Duodenal mucosa (tissue), 2 donors: ENCODE data around the gene PVALB.

Experiments
- H3K27ac ChIP-seq: one replicate; pipeline ENCODE4 v1.7.0; 2013; ENCODE audit warnings: low read depth, low read length
- H3K27me3 ChIP-seq, 2 donors: one replicate each; pipeline ENCODE4 v1.7.0; 2013; ENCODE audit warnings: low read length in 2 of 2, control low read depth in 1 of 2; ENCODE audit not compliant: insufficient read depth in 2 of 2, control insufficient read depth in 1 of 2
- H3K36me3 ChIP-seq, 2 donors: one replicate each; pipeline ENCODE4 v1.7.0; 2013; ENCODE audit warnings: low read length in 2 of 2, control low read depth in 1 of 2; ENCODE audit not compliant: insufficient read depth in 2 of 2, control insufficient read depth in 1 of 2
- H3K4me1 ChIP-seq, 2 donors: one replicate each; pipeline ENCODE4 v1.7.0; 2013; ENCODE audit warnings: low read length in 2 of 2, control low read depth in 1 of 2; ENCODE audit not compliant: insufficient read depth in 2 of 2, control insufficient read depth in 1 of 2
- H3K4me3 ChIP-seq, 2 donors: one replicate each; pipeline ENCODE4 v1.7.0; 2013; ENCODE audit warnings: low read length in 2 of 2, low read depth in 1 of 2
- H3K9ac ChIP-seq, 2 donors: one replicate each; pipeline ENCODE4 v1.7.0; 2013; ENCODE audit warnings: low read length in 2 of 2, low read depth in 1 of 2
- H3K9me3 ChIP-seq, 2 donors: one replicate each; pipeline ENCODE4 v1.7.0; 2013; ENCODE audit warnings: low read length in 2 of 2, control low read depth in 1 of 2; ENCODE audit not compliant: control insufficient read depth in 1 of 2

The PVALB gene

DNA sequence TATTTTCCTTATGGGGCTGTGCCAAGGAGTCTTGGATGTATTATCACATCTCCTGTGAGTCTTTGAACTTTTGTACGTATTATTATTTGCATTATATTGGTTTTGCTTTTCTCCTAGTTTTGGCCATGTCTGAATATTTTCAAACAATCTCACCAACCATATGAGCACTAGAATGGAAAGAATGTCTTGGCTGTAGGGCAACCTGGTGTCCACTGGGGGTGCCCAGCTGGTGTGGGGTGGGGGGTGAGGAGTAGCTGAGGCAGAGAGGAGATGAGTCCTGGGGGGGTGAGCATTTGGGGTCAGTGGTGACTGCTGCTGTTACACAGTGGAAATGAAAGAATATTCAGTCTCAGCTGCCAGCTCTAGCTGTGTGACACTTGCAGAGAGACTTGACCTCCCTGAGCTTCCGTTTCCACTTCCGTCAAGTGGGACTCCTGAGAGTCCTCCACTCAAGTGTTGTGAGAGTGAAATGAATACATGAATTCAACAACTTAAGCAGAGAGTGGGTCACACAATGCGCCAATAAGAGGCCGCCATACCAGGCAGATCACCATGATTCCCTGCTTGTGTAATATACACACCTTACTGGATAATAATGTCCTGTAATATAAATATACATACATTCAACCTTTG is 12.7 kb upstream of the PVALB start:
- Histone ChIP-seq H3K27me3 (peaks cover 0 to 7% of the 10 kb centered on the region in 2 donors), H3K9ac (no peak overlapping the region), H3K36me3 (no peaks in the 10 kb centered on the region), H3K4me3 (no peak overlapping the region), H3K9me3 (no peaks in the 10 kb centered on the region), H3K4me1 (no peaks in the 10 kb centered on the region), H3K27ac (no peak overlapping the region)

DNA sequence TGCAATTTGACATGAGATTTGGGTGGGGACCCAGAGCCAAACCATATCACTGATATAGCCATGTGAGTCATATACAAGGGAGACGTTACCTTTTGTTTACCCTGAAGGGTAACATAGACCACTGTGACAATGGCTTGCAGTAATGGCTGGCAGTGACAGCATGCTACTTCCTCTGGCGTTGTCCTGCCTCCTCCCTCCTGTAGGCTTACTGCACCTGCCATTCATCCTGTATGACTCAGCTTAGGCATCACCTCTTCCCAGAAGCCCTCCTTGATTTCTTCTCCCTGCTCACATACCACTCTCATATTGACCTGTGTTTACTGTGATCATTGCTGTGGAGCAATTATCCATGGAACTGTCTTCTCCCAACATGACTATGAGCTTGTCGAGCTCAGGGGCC is 12.0 kb upstream of the PVALB start:
- H3K9me3 ChIP-seq, result no peaks in the 10 kb centered on the region
- H3K9ac ChIP-seq, result no peak overlapping the region
- H3K27me3 ChIP-seq, result peaks cover 0 to 7% of the 10 kb centered on the region in 2 donors
- H3K36me3 ChIP-seq, result no peaks in the 10 kb centered on the region
- H3K4me3 ChIP-seq, result no peak overlapping the region
- no peak overlapping the region for H3K27ac ChIP-seq
- H3K4me1 ChIP-seq, result no peaks in the 10 kb centered on the region

DNA sequence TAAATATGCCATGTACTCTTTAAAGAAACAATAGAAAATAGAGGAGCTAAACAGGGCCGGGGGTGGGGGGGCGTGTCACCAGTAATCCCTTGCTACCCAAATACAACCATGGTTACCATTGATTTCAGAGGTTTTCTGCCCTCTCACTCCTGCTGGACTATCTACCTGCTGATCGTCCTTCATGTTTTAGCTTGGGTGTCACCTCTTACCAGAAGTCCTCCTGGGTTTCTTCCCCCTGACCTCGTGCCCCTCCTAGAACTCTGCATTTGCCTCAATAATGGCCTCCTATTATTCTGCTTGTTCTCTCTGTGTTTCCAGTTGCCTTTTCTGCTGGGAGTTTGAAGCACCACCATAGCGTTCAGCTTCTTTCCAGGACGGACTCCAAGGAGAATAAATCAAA is 9.4 kb upstream of the PVALB start:
- H3K9ac ChIP-seq, result no peak overlapping the region
- H3K27me3 ChIP-seq, result peaks cover 0 to 7% of the 10 kb centered on the region in 2 donors
- no peak overlapping the region for H3K27ac ChIP-seq
- no peaks in the 10 kb centered on the region for H3K36me3 ChIP-seq
- H3K4me3 ChIP-seq, result no peak overlapping the region
- H3K9me3 ChIP-seq, result no peaks in the 10 kb centered on the region
- no peaks in the 10 kb centered on the region for H3K4me1 ChIP-seq

DNA sequence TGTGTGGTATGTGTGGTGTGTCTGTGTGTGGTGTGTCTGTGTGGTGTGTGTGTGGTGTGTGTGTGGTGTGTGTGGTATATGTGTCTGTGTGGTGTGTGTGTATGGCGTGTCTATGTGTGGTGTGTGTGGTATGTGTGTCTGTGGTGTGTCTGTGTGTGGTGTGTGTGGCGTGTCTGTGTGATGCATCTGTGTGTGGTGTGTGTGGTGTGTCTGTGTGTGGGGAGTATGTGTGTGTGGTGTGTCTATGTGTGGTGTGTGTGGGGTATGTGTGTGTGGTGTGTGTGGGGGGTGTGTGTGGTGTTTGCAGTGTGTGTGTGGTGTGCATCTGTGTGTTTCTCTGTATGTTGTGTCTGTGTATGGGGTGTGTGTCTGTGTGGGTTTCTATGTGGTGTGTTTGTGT is 7.8 kb upstream of the PVALB start:
- Histone ChIP-seq H3K27ac (no peak overlapping the region), H3K9ac (no peak overlapping the region), H3K27me3 (peaks cover 0 to 10% of the 10 kb centered on the region in 2 donors), H3K4me3 (no peak overlapping the region), H3K9me3 (no peaks in the 10 kb centered on the region), H3K4me1 (no peaks in the 10 kb centered on the region), H3K36me3 (no peaks in the 10 kb centered on the region)

DNA sequence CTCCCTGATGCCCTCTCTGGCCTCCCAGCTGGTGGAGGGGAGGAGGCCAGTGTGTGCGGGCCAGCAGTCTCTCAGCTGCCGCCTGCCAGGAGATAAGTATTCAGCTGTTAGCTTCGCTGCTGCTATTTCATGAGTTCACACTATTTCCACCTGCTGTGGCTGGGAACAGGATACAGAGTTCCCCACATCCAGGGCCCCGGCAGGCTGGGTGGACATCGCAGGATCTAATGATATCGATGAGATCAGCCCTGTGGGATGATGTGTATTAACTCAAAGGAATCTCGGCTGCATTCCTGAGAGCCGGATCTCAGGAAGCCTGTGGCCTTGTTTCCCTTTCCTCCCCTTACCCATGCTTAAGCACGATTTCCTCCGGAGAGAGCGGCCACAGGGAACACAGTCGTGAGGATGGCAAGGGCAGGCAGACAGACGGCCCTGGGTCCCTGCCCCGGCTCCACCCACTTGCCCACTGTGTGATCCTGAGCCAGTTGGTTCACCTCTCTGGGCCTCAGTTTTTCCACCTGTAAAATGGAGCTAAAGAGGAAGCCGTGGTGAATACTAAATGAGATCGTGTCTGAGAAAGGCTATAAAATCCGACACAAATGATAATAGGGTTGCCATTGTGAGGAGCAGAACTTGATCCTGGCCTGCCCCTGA is 6.5 kb upstream of the PVALB start:
- Histone ChIP-seq H3K27ac (no peak overlapping the region), H3K9ac (no peak overlapping the region), H3K4me3 (no peak overlapping the region), H3K9me3 (no peaks in the 10 kb centered on the region), H3K4me1 (no peaks in the 10 kb centered on the region), H3K36me3 (no peaks in the 10 kb centered on the region), H3K27me3 (peaks cover 8 to 23% of the 10 kb centered on the region in 2 donors)

DNA sequence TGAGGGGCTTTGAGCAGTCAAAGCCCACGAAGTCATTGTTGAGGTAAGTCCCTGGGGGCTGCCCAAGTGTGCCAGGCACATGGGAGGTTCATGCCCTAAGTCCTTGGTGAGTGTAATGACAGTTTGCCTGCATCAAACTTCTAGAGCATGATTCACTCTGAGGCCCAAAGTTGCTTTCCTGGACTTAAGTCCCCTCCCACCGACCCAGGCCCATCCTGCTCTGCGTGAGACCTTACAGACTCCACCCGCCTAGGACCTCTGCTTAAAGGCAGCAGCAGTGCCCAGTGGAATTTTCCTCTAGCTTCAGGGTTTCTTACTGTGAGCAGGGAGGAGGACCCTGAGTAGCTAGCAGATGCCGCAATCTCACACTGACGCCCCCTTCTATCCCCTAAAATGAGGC is 5.7 kb upstream of the PVALB start:
- peaks cover 15 to 30% of the 10 kb centered on the region in 2 donors for H3K27me3 ChIP-seq

DNA sequence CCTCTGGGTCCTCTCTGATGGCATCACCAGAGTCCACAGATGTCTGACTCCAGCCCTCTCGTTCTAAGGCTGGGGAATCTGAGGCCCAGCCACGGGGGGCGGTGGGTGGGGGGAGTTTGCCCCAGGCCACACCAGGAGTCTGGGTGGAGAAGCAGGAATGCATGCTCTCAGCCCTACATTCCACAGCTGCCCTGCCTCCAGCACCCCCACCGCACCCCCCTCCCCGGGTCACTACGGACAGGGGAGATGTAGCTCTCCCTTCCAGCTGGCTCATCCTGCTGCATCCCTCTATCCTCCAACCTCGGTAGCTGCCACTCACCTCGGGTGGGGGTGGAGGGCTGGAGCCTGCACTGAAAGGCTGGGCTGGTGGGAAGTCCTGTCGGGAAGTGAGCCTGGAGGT is 2.3 kb upstream of the PVALB start:
- Histone ChIP-seq H3K9me3 (no peaks in the 10 kb centered on the region), H3K9ac (no peak overlapping the region), H3K27ac (no peak overlapping the region), H3K27me3 (peaks cover 48 to 55% of the 10 kb centered on the region in 2 donors), H3K4me3 (no peak overlapping the region), H3K4me1 (peaks cover 0 to 4% of the 10 kb centered on the region in 2 donors), H3K36me3 (no peaks in the 10 kb centered on the region)

More for the DNA sequence above, 5.7 kb upstream of the PVALB start:
- Histone ChIP-seq H3K4me3 (no peak overlapping the region), H3K27ac (no peak overlapping the region), H3K4me1 (no peaks in the 10 kb centered on the region), H3K9me3 (no peaks in the 10 kb centered on the region), H3K9ac (no peak overlapping the region), H3K36me3 (no peaks in the 10 kb centered on the region)

DNA sequence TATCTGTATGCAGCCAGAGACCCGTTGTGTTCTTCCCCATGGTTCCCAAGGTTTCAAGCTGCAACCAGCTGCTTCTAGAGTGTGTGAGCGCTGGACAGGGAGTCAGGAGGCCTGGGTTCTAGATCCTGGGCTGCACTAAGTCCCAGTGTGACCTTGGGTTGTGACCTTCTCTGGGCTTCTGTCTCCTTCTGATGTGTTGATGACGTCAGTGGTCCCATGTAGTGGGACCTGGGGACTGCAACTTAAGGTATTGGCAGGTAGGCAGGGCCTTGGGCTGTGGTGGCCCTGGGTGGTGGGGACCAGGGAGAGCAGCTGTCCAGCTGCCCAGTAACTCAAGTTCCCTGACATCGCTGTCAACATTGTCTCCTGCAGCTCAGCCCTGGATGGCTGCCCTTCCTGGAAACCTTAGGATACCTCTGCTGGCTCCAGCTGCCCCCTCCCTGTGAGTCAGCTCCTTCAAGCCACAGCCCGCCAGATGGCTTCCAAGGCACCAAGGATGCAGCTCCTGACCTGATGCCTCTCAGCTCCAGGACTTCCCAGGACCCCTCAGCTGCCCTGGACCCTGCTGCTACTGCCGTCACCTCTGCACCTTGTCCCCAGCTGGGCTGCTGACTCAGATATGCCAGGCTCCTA is 1.3 kb upstream of the PVALB start:
- Histone ChIP-seq H3K9me3 (no peaks in the 10 kb centered on the region), H3K27me3 (peaks cover 56 to 59% of the 10 kb centered on the region in 2 donors), H3K9ac (no peak overlapping the region), H3K4me1 (peaks cover 0 to 4% of the 10 kb centered on the region in 2 donors), H3K27ac (no peak overlapping the region), H3K36me3 (no peaks in the 10 kb centered on the region), H3K4me3 (no peak overlapping the region)

DNA sequence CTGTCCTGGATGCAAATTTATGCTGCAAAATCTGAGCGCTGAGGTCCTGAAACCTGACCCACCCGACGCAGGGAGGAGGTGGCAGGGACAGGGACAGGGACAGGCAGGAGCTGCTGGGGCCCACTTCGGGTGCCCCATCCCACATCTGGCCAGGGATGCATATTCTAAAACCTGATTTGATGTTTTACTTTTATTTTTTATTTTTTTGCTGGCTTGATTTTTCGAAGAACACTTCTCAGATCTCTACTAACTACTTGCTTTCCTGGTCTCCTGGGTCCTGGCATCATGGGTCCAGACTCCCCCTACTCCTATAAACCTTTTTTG is 652 bp upstream of the PVALB start:
- H3K4me1 ChIP-seq, result peaks cover 0 to 4% of the 10 kb centered on the region in 2 donors
- no peak overlapping the region for H3K4me3 ChIP-seq
- H3K9me3 ChIP-seq, result no peaks in the 10 kb centered on the region
- no peaks in the 10 kb centered on the region for H3K36me3 ChIP-seq
- H3K27ac ChIP-seq, result no peak overlapping the region
- no peak overlapping the region for H3K9ac ChIP-seq
- peaks cover 56 to 59% of the 10 kb centered on the region in 2 donors for H3K27me3 ChIP-seq

DNA sequence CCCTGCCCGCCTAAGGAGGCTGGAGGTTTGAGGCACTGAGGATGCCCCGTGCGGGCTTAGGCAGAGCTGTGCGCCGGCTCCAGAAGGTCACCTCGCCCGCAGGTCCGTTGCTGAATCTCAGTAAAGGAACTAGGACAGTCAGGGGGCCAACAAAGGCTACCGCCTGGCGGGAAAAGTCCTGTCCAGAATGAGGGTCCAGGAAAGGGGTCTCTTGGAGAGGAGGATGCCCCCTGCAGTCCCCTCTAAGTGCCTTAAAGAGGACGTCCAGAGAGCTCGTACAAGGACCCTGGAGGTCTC is 548 bp downstream of the PVALB start:
- no peak overlapping the region for H3K27ac ChIP-seq
- peaks cover 56 to 59% of the 10 kb centered on the region in 2 donors for H3K27me3 ChIP-seq
- no peak overlapping the region for H3K4me3 ChIP-seq
- H3K9ac ChIP-seq, result no peak overlapping the region
- H3K36me3 ChIP-seq, result no peaks in the 10 kb centered on the region
- H3K9me3 ChIP-seq, result no peaks in the 10 kb centered on the region
- peaks cover 0 to 4% of the 10 kb centered on the region in 2 donors for H3K4me1 ChIP-seq
